ENCODE measurements around the gene GRAMD2B. TPM values are rescaled to one million over a fixed set of nuclear protein-coding genes. Genes with fewer than 3 reads are reported as not detected.

GRAMD2B gene
- total and polyA plus RNA-seq, 2 of the 8 experiments (the other 6 are each of a cell fraction or from before 2014, with no cell fraction given), result 6.4 to 9.4 TPM

GRCh38 chr5:126377424-126377823, 45.8 kb upstream of the GRAMD2B start:
- no peak overlapping the region for H3K9ac ChIP-seq (replicated peaks in 1 of 4; ENCODE audit: extremely low read depth in 1 of 4, low read depth in 3 of 4, low read length in 3 of 4)
- no peak overlapping the region for H3K4ac ChIP-seq (replicated peaks; ENCODE audit: insufficient read length, low read depth, low read length)
- no peak overlapping the region for H3K27ac ChIP-seq (ENCODE audit: low read depth, low read length)
- H3K79me2 ChIP-seq (ENCODE audit: control insufficient read depth in 1 of 2, insufficient read depth in 2 of 2, low read length in 2 of 2), result no peaks in the 10 kb centered on the region
- H2AK5ac ChIP-seq (ENCODE audit: low read depth, low read length), result no peak overlapping the region
- no peak overlapping the region for H4K8ac ChIP-seq (ENCODE audit: extremely low read depth, insufficient read depth, low read length)
- no peak overlapping the region for H3K4me2 ChIP-seq (ENCODE audit: insufficient read depth in 1 of 2, low read depth in 2 of 2, low read length in 2 of 2)
- H2BK5ac ChIP-seq (ENCODE audit: low read depth, low read length), result no peak overlapping the region
- H3K4me3 ChIP-seq (ENCODE audit: extremely low read depth in 1 of 4, insufficient read depth in 2 of 4, low read depth in 3 of 4, low read length in 4 of 4), result no peak overlapping the region
- H3K4me1 ChIP-seq (replicated peaks in 1 of 4; ENCODE audit: control insufficient read depth in 3 of 4, insufficient read depth in 4 of 4, low read length in 3 of 4), result no peaks in the 10 kb centered on the region; a peak in 1 of 7 replicates
- DNase-seq (ENCODE audit: low read depth in 1 of 2, low spot score in 2 of 2) (no peak), FAIRE-seq (no peak)
- H4K91ac ChIP-seq (replicated peaks; ENCODE audit: insufficient read length, low read length), result no peak overlapping the region
- H3K9me3 ChIP-seq (ENCODE audit: insufficient read depth in 2 of 2, low read depth in 1 of 2, low read length in 1 of 2), result no peaks in the 10 kb centered on the region
- ChIA-PET CTCF (ENCODE audit: partially characterized antibody) (interaction anchor here (0.8 kb wide), 2 partner anchors 9 to 122 kb away, joined by 3 to 4 read pairs; no protein-coding TSS in a partner anchor), POLR2A (ENCODE audit: partially characterized antibody) (no interaction called here)
- no peak overlapping the region for H2BK20ac ChIP-seq (ENCODE audit: low read length)
- H3K23me2 ChIP-seq (ENCODE audit: low read depth, low read length), result no peaks in the 10 kb centered on the region
- 85% methylated on average over 2 of the region's 2 CpGs; no CpG with 5 or more reads in 1 of the 2 experiments for WGBS, 2 experiments (ENCODE audit: extremely low coverage in 1 of 2, insufficient coverage in 1 of 2, insufficient read length in 1 of 2, insufficient replicate concordance in 2 of 2, low coverage in 1 of 2, low lambda C conversion rate in 2 of 2, missing lambda C conversion rate in 1 of 2)
- H2BK12ac ChIP-seq (ENCODE audit: low read depth, low read length), result no peak overlapping the region
- H2BK120ac ChIP-seq (replicated peaks; ENCODE audit: low read depth, low read length), result no peak overlapping the region
- no peak overlapping the region for H3K18ac ChIP-seq (ENCODE audit: extremely low read depth, low read length)
- H3K14ac ChIP-seq (ENCODE audit: insufficient read length), result no peak overlapping the region
- no peak overlapping the region for H2AFZ ChIP-seq (ENCODE audit: low read length)
- no peak overlapping the region for H3K56ac ChIP-seq (replicated peaks; ENCODE audit: insufficient read length, low read depth, low read length)
- no peak overlapping the region for H2BK15ac ChIP-seq (ENCODE audit: low read length)
- no peaks in the 10 kb centered on the region for H3K79me1 ChIP-seq (ENCODE audit: low read depth, low read length)
- no peaks in the 10 kb centered on the region for H3K27me3 ChIP-seq (replicated peaks in 1 of 4; ENCODE audit: control insufficient read depth in 3 of 4, extremely low read depth in 1 of 4, insufficient read depth in 3 of 4, low read length in 3 of 4)
- no peak for TF ChIP-seq BCL11A (IDR thresholded peaks at IDR 0.05; ENCODE audit: low read depth in 2 of 2, low read length in 2 of 2)
- TF ChIP-seq SIN3A (conservative IDR thresholded peaks at IDR 0.05 in 1 of 2, IDR thresholded peaks at IDR 0.05 in 1 of 2; ENCODE audit: low read depth in 1 of 2, low read length in 2 of 2), result no peak
- TF ChIP-seq ZNF274 (IDR thresholded peaks at IDR 0.05; ENCODE audit: borderline replicate concordance, extremely low read depth, low read length), result no peak
- no peak for TF ChIP-seq SP2 (IDR thresholded peaks at IDR 0.05; ENCODE audit: low read length)
- no peak for TF ChIP-seq TEAD4 (IDR thresholded peaks at IDR 0.05; ENCODE audit: low read depth, low read length)
- H4K20me1 ChIP-seq (replicated peaks in 1 of 2; ENCODE audit: control insufficient read depth in 1 of 2, insufficient read depth in 2 of 2, low read length in 2 of 2), result no peaks in the 10 kb centered on the region
- no peak overlapping the region for H4K5ac ChIP-seq (ENCODE audit: insufficient read length, low read depth, low read length)
- H3K36me3 ChIP-seq (ENCODE audit: control insufficient read depth in 2 of 4, insufficient read depth in 4 of 4, low read length in 3 of 4), result no peaks in the 10 kb centered on the region
- no peak overlapping the region for H3K23ac ChIP-seq (ENCODE audit: insufficient read length)

Data from H1 (cell line).